CD4-positive, alpha-beta T cell treated with Interleukin-6 at 100 ng/mL for 8 hours (primary cell): Measurements from ENCODE around the gene ANKRD63.

Source experiments
- DNase-seq: peaks from one replicate; pipeline ENCODE4 v3.0.0-alpha.2; 2020; ENCODE audit warnings: mixed read lengths, low spot score

Gene ANKRD63

DNA sequence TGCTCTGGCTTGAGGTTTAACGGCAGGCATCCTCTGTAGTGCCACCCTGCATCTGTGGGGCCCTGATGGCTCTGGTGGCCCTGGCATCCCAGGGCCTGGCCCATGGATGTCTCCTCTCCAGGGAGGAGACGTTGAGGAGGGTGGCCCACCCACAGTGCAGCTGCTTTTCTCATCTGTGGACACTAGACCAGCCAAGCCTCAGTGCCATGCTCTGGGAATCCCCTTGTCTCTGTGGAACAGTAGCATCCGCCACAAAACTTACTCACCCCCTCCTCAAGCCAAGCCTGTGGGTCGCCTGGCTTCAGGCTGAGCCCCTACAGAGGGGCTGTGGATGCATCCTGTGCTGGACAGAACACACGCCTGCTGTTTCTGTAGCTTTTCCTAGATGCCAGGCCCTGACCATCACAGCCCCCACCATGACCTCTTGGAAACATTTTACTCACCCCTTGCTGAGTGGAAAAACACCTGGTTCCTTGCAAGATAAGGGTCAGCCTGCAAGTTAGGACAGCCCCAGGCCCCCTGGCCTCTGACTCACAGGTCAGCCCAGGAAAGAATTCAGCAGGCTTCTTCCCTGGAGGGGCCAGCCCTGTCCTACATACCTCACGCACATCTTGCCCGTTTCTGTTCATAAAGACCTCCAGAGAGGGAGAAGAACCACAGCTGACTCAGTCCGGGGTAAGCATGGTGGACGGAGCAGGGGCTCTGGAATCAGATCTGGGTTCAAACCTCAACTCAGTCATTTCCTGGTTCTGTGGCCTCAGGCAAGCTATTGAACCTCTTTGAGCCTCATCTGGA is 25.0 kb downstream of the ANKRD63 start:
- no peak for DNase-seq

GRCh38 chr15:40256638-40257235 is 26.1 kb downstream of the ANKRD63 start:
- peak; percentile 12 for DNase-seq

DNA sequence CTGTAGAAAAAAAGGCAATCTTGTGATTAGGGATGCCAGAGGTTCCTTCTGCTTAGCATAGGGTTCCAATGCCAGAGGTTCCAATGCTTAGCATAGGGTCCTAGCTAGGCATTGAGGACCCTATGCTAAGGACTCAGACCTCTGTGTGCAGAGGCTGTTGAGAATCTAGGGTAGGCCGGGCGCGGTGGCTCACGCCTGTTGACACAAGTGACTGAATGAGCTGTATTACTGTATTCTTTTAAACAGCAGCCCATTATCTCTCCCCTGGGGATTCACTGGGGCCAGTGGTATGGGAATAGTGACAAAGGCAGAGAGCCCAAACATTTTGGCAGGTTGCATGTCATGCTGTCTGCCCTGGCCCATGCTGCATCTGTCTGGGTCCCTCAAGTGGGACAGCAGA is 27.8 kb downstream of the ANKRD63 start:
- DNase-seq: no peak

- no peak for DNase-seq
Measured at GRCh38 chr15:40254452-40254851, 28.4 kb downstream of the ANKRD63 start.

- DNase-seq: no peak
Measured at GRCh38 chr15:40253167-40253790, 29.6 kb downstream of the ANKRD63 start.

- DNase-seq: no peak
Measured at GRCh38 chr15:40252438-40253166, 30.3 kb downstream of the ANKRD63 start.

DNA sequence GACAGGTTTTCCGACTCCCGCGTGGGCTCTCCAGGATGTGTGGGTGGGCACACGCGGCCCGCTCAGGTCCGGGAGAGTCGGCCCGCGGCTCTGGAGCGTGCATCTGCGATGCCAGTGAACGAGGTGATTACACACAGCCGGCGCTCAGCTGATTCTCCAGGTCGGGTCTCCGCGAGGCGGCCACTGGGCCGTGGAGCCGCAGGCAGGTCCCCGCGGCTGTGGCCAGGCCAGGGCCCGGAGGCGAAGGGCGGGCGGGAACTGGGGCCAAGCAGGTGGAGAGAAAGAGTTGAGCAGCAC is 30.8 kb downstream of the ANKRD63 start:
- no peak for DNase-seq

DNA sequence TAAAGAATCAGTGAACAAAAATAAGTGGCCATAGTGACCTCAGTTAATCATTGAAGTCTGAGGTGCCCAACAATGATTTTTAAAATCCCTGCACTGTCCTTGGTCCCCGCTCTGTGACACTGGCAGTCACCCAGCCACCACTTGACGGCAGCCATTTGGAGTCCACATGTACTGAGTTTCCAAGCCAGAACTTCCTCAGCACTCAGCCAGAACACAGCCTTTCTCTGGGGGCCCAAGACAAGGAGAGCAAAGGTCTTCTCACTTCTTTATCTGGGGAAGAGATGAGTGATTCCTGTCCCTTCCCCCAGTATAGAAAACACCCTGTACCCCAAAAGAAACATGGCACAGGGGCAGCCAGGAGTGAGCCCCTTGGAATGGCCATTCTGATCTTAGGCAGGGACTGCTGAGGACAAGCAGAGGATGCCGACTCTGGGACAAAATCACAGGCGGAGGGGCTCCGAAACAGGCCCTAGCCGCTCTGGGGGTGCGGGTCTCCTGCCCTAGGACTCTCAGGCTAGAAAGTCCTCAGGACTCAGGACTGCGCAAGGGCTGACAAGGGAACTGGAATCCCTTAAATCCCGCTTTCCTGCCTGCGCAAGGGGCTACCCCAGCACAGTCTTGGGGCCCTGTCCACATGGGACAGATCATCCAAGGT is 31.3 kb downstream of the ANKRD63 start:
- DNase-seq: no peak

GRCh38 chr15:40250771-40251483 is 31.9 kb downstream of the ANKRD63 start:
- no peak for DNase-seq

DNA sequence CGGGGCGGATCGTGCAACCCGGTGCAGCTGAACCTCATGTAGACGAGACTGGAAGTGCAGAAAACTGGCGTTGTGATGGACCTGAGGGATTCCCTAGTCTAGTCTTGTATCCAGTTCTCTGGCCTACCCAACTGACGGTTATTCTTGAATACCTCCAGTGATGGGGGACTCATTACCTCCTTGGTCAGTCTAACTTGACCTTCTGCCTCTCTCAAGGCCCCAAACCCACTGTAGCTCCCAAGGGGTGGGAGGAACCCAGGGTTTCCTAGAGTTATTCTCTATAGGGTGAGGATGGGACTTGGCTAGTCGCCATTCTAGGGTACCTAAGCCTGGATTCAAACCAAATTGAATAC is 32.6 kb downstream of the ANKRD63 start:
- DNase-seq: no peak

DNA sequence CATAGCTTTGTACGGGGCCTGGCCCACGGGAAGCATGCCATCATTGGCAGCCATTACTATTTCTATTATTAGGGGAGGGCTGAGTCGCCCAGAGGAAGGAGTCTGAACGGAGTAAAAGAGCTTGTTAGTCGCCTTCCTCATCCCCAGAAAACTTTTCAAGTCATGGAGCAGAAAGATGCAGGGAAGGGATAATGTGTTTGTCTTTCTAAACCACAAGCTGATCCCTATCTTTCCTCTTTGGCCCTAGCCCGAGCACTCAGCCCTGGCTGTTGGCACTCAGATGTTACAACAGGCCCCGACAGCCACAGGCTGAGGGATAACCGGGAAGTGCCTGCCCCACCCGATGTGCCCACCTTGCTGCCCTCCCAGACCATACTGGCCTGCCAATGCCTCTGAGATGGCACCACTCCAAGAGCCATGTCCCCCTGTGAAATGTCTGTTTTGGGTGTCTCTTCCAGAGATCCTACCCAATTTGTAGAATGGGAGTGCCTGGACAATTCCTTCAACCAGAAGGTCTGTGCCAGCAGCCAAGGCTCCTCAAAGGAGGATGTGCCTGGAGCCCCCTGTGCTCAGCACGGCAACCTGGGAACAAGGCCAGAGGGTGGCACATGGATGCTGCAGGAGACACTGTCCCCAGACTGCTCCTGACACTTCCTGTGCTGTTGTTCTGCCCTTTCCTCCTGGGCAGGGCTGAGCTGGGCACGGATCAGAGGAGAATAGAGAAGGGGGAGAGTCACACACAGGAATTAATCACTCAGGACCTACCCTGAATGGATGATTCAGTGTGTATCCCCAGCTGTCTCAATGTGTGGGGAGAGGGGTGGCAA is 33.2 kb downstream of the ANKRD63 start:
- DNase-seq: no peak

- DNase-seq: no peak
Measured at GRCh38 chr15:40248006-40248783, 34.7 kb downstream of the ANKRD63 start.

DNA sequence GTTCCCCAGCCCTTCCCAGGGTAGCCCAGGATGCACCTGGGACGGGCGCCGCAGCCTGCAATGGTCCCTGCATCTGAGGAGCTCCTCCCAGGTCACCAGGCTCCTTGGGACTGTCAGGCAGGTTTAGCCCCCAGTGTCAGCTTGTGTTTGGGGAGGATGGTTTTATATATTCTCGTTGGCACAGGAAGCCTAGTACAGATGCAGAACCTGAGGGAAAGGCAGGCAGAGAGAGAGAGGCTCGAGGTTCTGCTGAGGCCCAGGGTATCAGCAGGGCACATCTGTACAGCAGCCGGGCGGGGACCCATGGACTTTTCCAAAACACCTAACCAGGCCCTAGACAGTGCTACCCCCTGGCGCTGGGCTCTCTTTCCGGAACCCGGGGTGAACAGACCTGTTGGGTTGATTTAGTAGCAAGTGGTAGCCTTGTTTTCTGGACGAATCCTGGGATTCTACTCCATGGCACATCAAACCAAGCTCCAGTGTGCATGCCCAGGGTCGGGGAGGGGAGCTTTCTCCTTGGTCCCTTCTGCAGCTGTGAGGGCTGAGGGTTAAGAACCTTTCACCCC is 35.4 kb downstream of the ANKRD63 start:
- DNase-seq: no peak

- DNase-seq: no peak
Measured at GRCh38 chr15:40246496-40247280, 36.2 kb downstream of the ANKRD63 start.

DNA sequence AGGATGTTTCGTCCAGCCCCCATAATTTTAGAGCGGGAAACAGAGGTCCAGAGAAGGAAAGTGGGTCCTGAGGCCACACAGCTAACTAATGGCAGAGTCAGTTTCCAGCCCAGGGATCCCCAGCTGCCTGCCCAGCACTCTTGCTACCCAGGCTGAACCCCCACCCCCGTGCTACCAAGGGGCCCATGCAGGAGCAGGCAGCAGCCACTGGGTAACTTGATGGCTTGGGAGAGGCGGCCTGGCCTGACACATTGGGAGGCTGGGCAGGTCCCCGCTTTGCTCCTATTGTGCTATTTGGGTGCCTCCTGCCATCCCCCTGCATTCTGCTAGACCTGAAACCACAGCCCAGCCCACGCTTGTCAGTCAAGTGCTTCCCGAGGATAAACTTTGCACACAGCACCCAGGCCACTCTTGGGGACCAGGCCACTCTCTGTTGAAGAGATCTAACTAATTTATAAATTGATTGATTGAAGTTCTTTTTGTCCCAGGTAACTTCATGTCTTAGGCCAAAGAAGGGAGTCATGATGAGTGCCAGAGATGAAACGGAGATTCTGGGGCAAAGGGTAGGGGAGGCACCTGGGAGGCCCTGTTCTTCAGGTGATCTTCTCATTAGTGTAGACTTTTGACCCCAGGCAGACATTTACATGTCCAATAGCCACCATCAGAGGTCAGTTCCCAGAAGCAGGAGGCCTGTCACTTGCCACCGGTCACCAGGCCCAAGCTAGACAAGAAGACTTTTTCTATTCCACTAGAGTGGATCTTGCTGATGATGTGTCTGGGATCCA is 37.0 kb downstream of the ANKRD63 start:
- DNase-seq: no peak

GRCh38 chr15:40244961-40245523 is 37.8 kb downstream of the ANKRD63 start:
- DNase-seq: no peak

- no peak for DNase-seq
Measured at GRCh38 chr15:40243126-40243810, 39.6 kb downstream of the ANKRD63 start.
